Loucy (cell line): ENCODE results near the gene ZSWIM1.
A peak's percentile ranks its signal among the peaks of the same experiment; 100 is the strongest.

Experiments
- H2AFZ ChIP-seq: fragments of 200-600 bp; sonication (generic); 2 replicates; pipeline ENCODE4 v1.6.0; 2016; ENCODE audit warnings: antibody characterized with exemption, mild to moderate bottlenecking, low read length, moderate library complexity
- H3F3A ChIP-seq: fragments of 200-600 bp; 2 replicates; pipeline ENCODE4 v1.6.0; 2016; ENCODE audit warnings: antibody characterized with exemption, low read depth, mild to moderate bottlenecking
- H3K27me3 ChIP-seq: fragments of 200-600 bp; sonication (generic); 2 replicates; pipeline ENCODE4 v1.6.1; 2014; ENCODE audit warnings: low read length, mild to moderate bottlenecking; ENCODE audit not compliant: insufficient read depth, poor library complexity, severe bottlenecking
- H3K36me3 ChIP-seq: fragments of 200-600 bp; sonication (generic); 2 replicates; pipeline ENCODE4 v1.6.1; 2016; ENCODE audit warnings: low read length; ENCODE audit not compliant: insufficient read depth
- H3K4me1 ChIP-seq: fragments of 200-600 bp; sonication (generic); 2 replicates; pipeline ENCODE4 v1.5.1; 2014; ENCODE audit warnings: low read length, mild to moderate bottlenecking; ENCODE audit not compliant: insufficient read depth, poor library complexity, severe bottlenecking
- H3K4me2 ChIP-seq: fragments of 200-600 bp; sonication (generic); 2 replicates; pipeline ENCODE4 v1.6.0; 2014; ENCODE audit warnings: antibody characterized with exemption, low read length, low read depth, mild to moderate bottlenecking; ENCODE audit not compliant: poor library complexity, severe bottlenecking
- H3K4me3 ChIP-seq: fragments of 200-600 bp; sonication (generic); 2 replicates; pipeline ENCODE4 v1.5.1; 2014; ENCODE audit warnings: low read length, mild to moderate bottlenecking, mixed read lengths; ENCODE audit not compliant: poor library complexity, severe bottlenecking
- H3K79me2 ChIP-seq: fragments of 200-600 bp; sonication (generic); 2 replicates; pipeline ENCODE4 v1.6.1; 2014; ENCODE audit warnings: low read length; ENCODE audit not compliant: insufficient read depth
- H3K9ac ChIP-seq: fragments of 200-600 bp; sonication (generic); 2 replicates; pipeline ENCODE4 v1.6.0; 2014; ENCODE audit warnings: mild to moderate bottlenecking, low read depth, low read length, moderate library complexity; ENCODE audit not compliant: poor library complexity, severe bottlenecking
- H3K9me2 ChIP-seq: fragments of 200-600 bp; sonication (generic); replicated peaks from 2 replicates; pipeline ENCODE4 v1.6.1; 2016; ENCODE audit warnings: low read depth, low read length, mixed read lengths
- H3K9me3 ChIP-seq: fragments of 200-600 bp; sonication (generic); 2 replicates; pipeline ENCODE4 v1.6.1; 2014; ENCODE audit warnings: mild to moderate bottlenecking, antibody characterized with exemption, low read length, low read depth; ENCODE audit not compliant: insufficient read depth
- H4K20me1 ChIP-seq: fragments of 200-600 bp; sonication (generic); 2 replicates; pipeline ENCODE4 v1.6.0; 2014; ENCODE audit warnings: antibody characterized with exemption, low read length, mild to moderate bottlenecking; ENCODE audit not compliant: insufficient read depth, poor library complexity, severe bottlenecking
- CTCF ChIP-seq: fragments of 200-600 bp; sonication (generic); conservative IDR thresholded peaks from 2 replicates; pipeline ENCODE4 v1.5.1; 2014; ENCODE audit warnings: mild to moderate bottlenecking, antibody characterized with exemption, low read length
- EZH2phosphoT487 ChIP-seq: fragments of 200-600 bp; IDR thresholded peaks from 2 replicates; pipeline ENCODE4 v1.6.1; 2018; ENCODE audit warnings: antibody characterized with exemption, mild to moderate bottlenecking, moderate library complexity, borderline replicate concordance

ZSWIM1 gene

GRCh38 chr20:45910670-45911485 lies 29.9 kb downstream of the ZSWIM1 start:
- no peaks in the 10 kb centered on the region for H4K20me1 ChIP-seq
- no peaks in the 10 kb centered on the region for H3K79me2 ChIP-seq
- no peaks in the 10 kb centered on the region for H3K9me3 ChIP-seq
- peak overlapping the region; percentile 21 for H3K9ac ChIP-seq
- H3F3A ChIP-seq, result no peaks in the 10 kb centered on the region
- peak overlapping the region; percentile 73 for H3K4me2 ChIP-seq
- no peaks in the 10 kb centered on the region for H3K27me3 ChIP-seq
- TF ChIP-seq EZH2phosphoT487 (no peak), CTCF (no peak)
- H3K4me1 ChIP-seq, result peaks cover 9% of the 10 kb centered on the region
- H3K36me3 ChIP-seq, result no peaks in the 10 kb centered on the region
- H3K4me3 ChIP-seq, result peak overlapping the region; percentile 67
- H3K9me2 ChIP-seq, result no peaks in the 10 kb centered on the region
- H2AFZ ChIP-seq, result peak overlapping the region; percentile 30

DNA sequence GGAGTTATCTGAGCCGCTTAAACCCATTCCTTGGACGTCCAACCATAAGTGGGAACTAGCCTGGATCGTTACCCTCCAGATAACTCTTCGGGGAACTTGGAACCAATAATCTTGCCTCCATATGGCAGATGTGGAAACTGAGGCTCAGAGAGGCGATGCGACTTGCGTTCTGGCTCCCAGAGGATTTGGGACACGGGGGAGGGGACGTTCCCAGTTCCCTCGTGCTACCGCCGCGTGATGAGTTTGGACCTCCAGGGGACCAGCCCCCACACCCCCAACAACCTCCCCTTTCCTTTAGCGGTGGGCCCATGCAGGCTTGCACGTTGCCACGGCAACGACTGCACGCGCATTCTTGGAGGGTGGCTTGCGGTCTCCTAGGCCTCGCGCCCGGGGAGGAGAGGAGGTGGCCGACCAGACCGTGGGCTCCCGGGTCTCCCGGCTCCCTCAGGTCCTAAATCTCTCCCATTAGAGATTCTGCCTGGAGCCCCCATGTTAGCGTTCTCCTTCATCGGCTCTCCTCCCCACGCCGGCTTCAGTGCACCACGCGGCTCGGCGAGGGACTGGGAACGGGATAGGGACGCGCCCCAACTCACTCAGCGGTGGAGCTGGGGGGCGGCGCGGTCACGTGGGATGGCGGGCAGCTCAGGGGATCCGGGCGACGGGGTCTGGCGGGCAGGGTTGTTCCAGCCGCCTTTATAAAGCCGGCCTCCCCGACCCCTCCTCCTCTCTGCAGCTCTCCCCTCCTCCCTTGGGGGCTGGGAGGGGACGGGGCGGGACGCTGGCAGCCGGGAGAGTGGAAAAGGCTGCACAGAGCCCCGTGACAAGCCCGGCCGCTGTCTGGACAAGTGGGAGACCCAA lies 30.7 kb downstream of the ZSWIM1 start, which contains the start of gene PLTP:
Gene PLTP (minus strand): TSS at position 670 of the 858 bp plus-strand sequence. CDS start 703 bp downstream, outside the sequence.
- peak within 1 kb of the TSS; percentile 67 for H3K4me3 ChIP-seq
- no peaks in the 10 kb centered on the region for H3K9me2 ChIP-seq
- H3K4me1 ChIP-seq, result peaks cover 9% of the 10 kb centered on the region
- H3K79me2 ChIP-seq, result no peaks in the 10 kb centered on the region
- H2AFZ ChIP-seq, result peak within 1 kb of the TSS; percentile 26
- no peaks in the 10 kb centered on the region for H3K9me3 ChIP-seq
- H3F3A ChIP-seq, result no peaks in the 10 kb centered on the region
- H4K20me1 ChIP-seq, result no peaks in the 10 kb centered on the region
- no peak for TF ChIP-seq CTCF
- TF ChIP-seq EZH2phosphoT487, result no peak
- no peaks in the 10 kb centered on the region for H3K36me3 ChIP-seq
- H3K4me2 ChIP-seq, result peak within 1 kb of the TSS; percentile 73
- peak within 1 kb of the TSS; percentile 21 for H3K9ac ChIP-seq
- no peaks in the 10 kb centered on the region for H3K27me3 ChIP-seq

- Histone ChIP-seq H3K4me2 (peak overlapping the region; percentile 73), H3K9me3 (no peaks in the 10 kb centered on the region), H3K4me3 (peak overlapping the region; percentile 67), H3K27me3 (no peaks in the 10 kb centered on the region), H4K20me1 (no peaks in the 10 kb centered on the region), H3K9ac (peak overlapping the region; percentile 21), H3K36me3 (no peaks in the 10 kb centered on the region), H3F3A (no peaks in the 10 kb centered on the region), H3K9me2 (no peaks in the 10 kb centered on the region), H3K4me1 (peaks cover 9% of the 10 kb centered on the region), H3K79me2 (no peaks in the 10 kb centered on the region), H2AFZ (peak overlapping the region; percentile 26; the same call in 1 of the 2 replicates)
- TF ChIP-seq CTCF (no peak), EZH2phosphoT487 (no peak)
Measured at GRCh38 chr20:45912344-45912682, 31.3 kb downstream of the ZSWIM1 start.
